Suprapubic skin (tissue), 4 donors: Measurements from ENCODE around the gene SNURF. TPM values are rescaled to one million over a fixed set of nuclear protein-coding genes. Genes with fewer than 3 reads are reported as not detected.
"Not testable (repeated sequence)": the region's sequence is repeated elsewhere in the genome, so short reads cannot be mapped to it uniquely, and the experiment has no call there.

Source experiments
- DNase-seq, 2 donors: peaks; one replicate each; pipeline ENCODE4 v3.0.0-alpha.2; 2019; ENCODE audit warnings: low spot score in 2 of 2
- H3K27ac ChIP-seq: fragments of 200-600 bp; sonication (generic); one replicate; pipeline ENCODE4 v1.5.1; 2019
- H3K27me3 ChIP-seq: fragments of 200-600 bp; sonication (generic); one replicate; pipeline ENCODE4 v1.5.1; 2019
- H3K36me3 ChIP-seq: fragments of 200-600 bp; sonication (generic); one replicate; pipeline ENCODE4 v1.5.1; 2019
- H3K4me1 ChIP-seq: fragments of 200-600 bp; sonication (generic); one replicate; pipeline ENCODE4 v1.5.1; 2019
- H3K4me3 ChIP-seq: fragments of 200-600 bp; sonication (generic); one replicate; pipeline ENCODE4 v1.5.1; 2019; ENCODE audit warnings: mild to moderate bottlenecking
- H3K9me3 ChIP-seq: fragments of 200-600 bp; sonication (generic); one replicate; pipeline ENCODE4 v1.5.1; 2019
- CTCF ChIP-seq, 2 donors: fragments of 200-600 bp in 1 of 2; fragments of 450-650 bp in 1 of 2; sonication (generic) in 1 of 2; IDR thresholded peaks; one replicate each; pipeline ENCODE4 v1.5.1; 2016 to 2019; ENCODE audit warnings: antibody characterized with exemption in 2 of 2, mild to moderate bottlenecking in 1 of 2, moderate library complexity in 1 of 2
- EP300 ChIP-seq: sonication (generic); formaldehyde crosslinking; IDR thresholded peaks from one replicate; pipeline ENCODE4 v1.6.1; 2017; ENCODE audit warnings: antibody characterized with exemption
- POLR2A ChIP-seq, 2 donors: fragments of 450-650 bp; IDR thresholded peaks; one replicate each; pipeline ENCODE4 v1.6.1; 2017; ENCODE audit warnings: antibody characterized with exemption in 2 of 2, mild to moderate bottlenecking in 2 of 2, moderate library complexity in 2 of 2
- POLR2AphosphoS5 ChIP-seq, 3 donors: sonication (generic); formaldehyde crosslinking; IDR thresholded peaks; one replicate each; pipeline ENCODE4 v1.6.1; 2017; ENCODE audit warnings: antibody characterized with exemption in 3 of 3
- WGBS: methylation state at CpG from one replicate; pipeline ENCODE4 v1.1.5; 2018; 5-methylcytosine and 5-hydroxymethylcytosine counted together
- total RNA-seq, 4 donors: library from RNA; depleted of rRNA; stranded (reverse); fragments of >200 nt; gene quantifications; one replicate each; pipeline ENCODE4 v1.1.0, GENCODE V29; 2016

The SNURF gene
- 10 to 100 TPM in 1 of 4 donors, 1 to 10 TPM in 2, not detected in 1; 7.1 to 17.8 (median 9.8) TPM for total RNA-seq

- Histone ChIP-seq H3K27ac (peak within 1 kb of the TSS; percentile 87), H3K4me3 (peak within 1 kb of the TSS; percentile 61), H3K9me3 (no peaks in the 10 kb centered on the region), H3K27me3 (peaks cover 4% of the 10 kb centered on the region), H3K4me1 (no peaks in the 10 kb centered on the region), H3K36me3 (no peaks in the 10 kb centered on the region)
- peak; percentile 80 to 85 for DNase-seq
- TF ChIP-seq CTCF (IDR thresholded peaks at IDR 0.05) (no peak), EP300 (no peak), POLR2A (IDR thresholded peaks at IDR 0.05) (peak in 1 of 2 donors; percentile 36)
- 57% methylated on average over 47 of the region's 47 CpGs for WGBS
Observed at GRCh38 chr15:24954783-24955530, at the start of gene SNURF, which contains the start of gene SNRPN. SNURF (plus strand) TSS chr15:24954987; CDS start chr15:24955049, 62 bp downstream. SNRPN (plus strand) TSS chr15:24954987; CDS start chr15:24974454, 19,467 bp downstream.

GRCh38 chr15:24916305-24917009, 38.3 kb upstream of the SNURF start:
- WGBS: 74% methylated on average over 8 of the region's 8 CpGs
- no peak for TF ChIP-seq EP300
- no peak for TF ChIP-seq POLR2AphosphoS5 (IDR thresholded peaks at IDR 0.05)
- TF ChIP-seq POLR2A (IDR thresholded peaks at IDR 0.05): no peak
- no peak for TF ChIP-seq CTCF (IDR thresholded peaks at IDR 0.05)
- no peak for DNase-seq
- Histone ChIP-seq H3K9me3 (peaks cover 12% of the 10 kb centered on the region), H3K4me1 (no peaks in the 10 kb centered on the region), H3K4me3 (no peak overlapping the region), H3K27me3 (no peaks in the 10 kb centered on the region), H3K27ac (no peak overlapping the region), H3K36me3 (no peaks in the 10 kb centered on the region)

- Histone ChIP-seq H3K27me3 (no peaks in the 10 kb centered on the region), H3K4me1 (no peaks in the 10 kb centered on the region), H3K4me3 (no peak overlapping the region), H3K27ac (no peak overlapping the region), H3K36me3 (no peaks in the 10 kb centered on the region), H3K9me3 (peaks cover 5% of the 10 kb centered on the region)
- DNase-seq: no peak
- TF ChIP-seq CTCF (IDR thresholded peaks at IDR 0.05) (no peak), POLR2A (IDR thresholded peaks at IDR 0.05) (no peak), POLR2AphosphoS5 (IDR thresholded peaks at IDR 0.05) (no peak), EP300 (no peak)
- 91% methylated on average over 14 of the region's 14 CpGs for WGBS
Observed at GRCh38 chr15:24917431-24917830, 37.4 kb upstream of the SNURF start.

- H3K27ac ChIP-seq: no peak overlapping the region
- peaks cover 5% of the 10 kb centered on the region for H3K9me3 ChIP-seq
- H3K4me3 ChIP-seq: no peak overlapping the region
- TF ChIP-seq EP300: no peak
- H3K27me3 ChIP-seq: no peaks in the 10 kb centered on the region
- no peaks in the 10 kb centered on the region for H3K36me3 ChIP-seq
- H3K4me1 ChIP-seq: no peaks in the 10 kb centered on the region
- 63% methylated on average over 2 of the region's 2 CpGs for WGBS
- no peak for DNase-seq
Observed at GRCh38 chr15:24919446-24919845, 35.3 kb upstream of the SNURF start.

- not testable (repeated sequence) for H3K27me3 ChIP-seq, H3K4me1 ChIP-seq, H3K36me3 ChIP-seq, H3K27ac ChIP-seq, H3K9me3 ChIP-seq, DNase-seq, H3K4me3 ChIP-seq
- WGBS: 94% methylated on average over 6 of the region's 6 CpGs
Observed at GRCh38 chr15:24922781-24923180, 32.0 kb upstream of the SNURF start.

GRCh38 chr15:24924153-24924552, 30.6 kb upstream of the SNURF start:
- Histone ChIP-seq H3K9me3 (peaks cover 5% of the 10 kb centered on the region), H3K4me3 (no peak overlapping the region), H3K27ac (no peak overlapping the region), H3K4me1 (no peaks in the 10 kb centered on the region), H3K36me3 (no peaks in the 10 kb centered on the region), H3K27me3 (no peaks in the 10 kb centered on the region)
- TF ChIP-seq EP300 (no peak), POLR2A (IDR thresholded peaks at IDR 0.05) (no peak), POLR2AphosphoS5 (IDR thresholded peaks at IDR 0.05) (no peak), CTCF (IDR thresholded peaks at IDR 0.05) (no peak)
- 79% methylated on average over 3 of the region's 3 CpGs for WGBS
- no peak for DNase-seq
